Brain microvascular endothelial cell (primary cell): ENCODE data around the gene NFIL3.

Experiments
- DNase-seq: peaks from one replicate; pipeline ENCODE4 v3.0.0-alpha.2; 2020
- H3K27ac ChIP-seq: fragments of 250-450 bp; sonication (Bioruptor Pico); 2 replicates; pipeline ENCODE4 v1.5.1; 2020; ENCODE audit warnings: mild to moderate bottlenecking, moderate library complexity
- H3K27me3 ChIP-seq: fragments of 250-450 bp; sonication (Bioruptor Pico); replicated peaks from 2 replicates; pipeline ENCODE4 v1.5.1; 2020; ENCODE audit warnings: mild to moderate bottlenecking
- H3K36me3 ChIP-seq: fragments of 250-450 bp; sonication (Bioruptor Pico); replicated peaks from 2 replicates; pipeline ENCODE4 v1.5.1; 2020; ENCODE audit warnings: mild to moderate bottlenecking
- H3K4me3 ChIP-seq: 2 replicates; pipeline ENCODE4 v1.5.1; 2011; ENCODE audit warnings: low read depth, mild to moderate bottlenecking, control low read depth, low read length, moderate library complexity
- CTCF ChIP-seq: IDR thresholded peaks from 2 replicates; pipeline ENCODE4 v1.5.1; 2011; ENCODE audit warnings: low read depth, mild to moderate bottlenecking, moderate library complexity, low read length, control low read depth, inconsistent platforms; ENCODE audit errors: missing control alignments
- in situ Hi-C: cut with HindIII; loops from 2 replicates; pipeline ENCODE4 v1.10.0; 2017; ENCODE audit warnings: low sequenced_read_pairs, low pct_ligation_motif_present

The NFIL3 gene

GRCh38 chr9:91419222-91420191, 4.1 kb downstream of the NFIL3 start:
- in situ Hi-C loops: no loop called here
- H3K4me3 ChIP-seq: peak overlapping the region; percentile 15
- no peaks in the 10 kb centered on the region for H3K36me3 ChIP-seq
- TF ChIP-seq CTCF: no peak
- H3K27ac ChIP-seq: peak overlapping the region; percentile 97
- peak; percentile 94 for DNase-seq
- H3K27me3 ChIP-seq: no peaks in the 10 kb centered on the region

- DNase-seq: no peak
- Histone ChIP-seq H3K36me3 (no peaks in the 10 kb centered on the region), H3K4me3 (no peak overlapping the region), H3K27me3 (no peaks in the 10 kb centered on the region), H3K27ac (peak overlapping the region; percentile 2)
- in situ Hi-C loops: no loop called here
- no peak for TF ChIP-seq CTCF
Observed at GRCh38 chr9:91418215-91418610, 5.4 kb downstream of the NFIL3 start.

GRCh38 chr9:91417602-91418214, 5.9 kb downstream of the NFIL3 start:
- H3K27ac ChIP-seq: peak overlapping the region; percentile 2
- no peak for TF ChIP-seq CTCF
- H3K4me3 ChIP-seq: no peak overlapping the region
- no peaks in the 10 kb centered on the region for H3K27me3 ChIP-seq
- H3K36me3 ChIP-seq: no peaks in the 10 kb centered on the region
- in situ Hi-C loops: no loop called here
- no peak for DNase-seq

GRCh38 chr9:91416096-91416712, 7.4 kb downstream of the NFIL3 start:
- no peak for DNase-seq

GRCh38 chr9:91415290-91415689, 8.3 kb downstream of the NFIL3 start:
- Histone ChIP-seq H3K27me3 (no peaks in the 10 kb centered on the region), H3K36me3 (no peaks in the 10 kb centered on the region), H3K27ac (no peak overlapping the region), H3K4me3 (no peak overlapping the region)
- no peak for TF ChIP-seq CTCF
- no peak for DNase-seq
- in situ Hi-C loops: no loop called here

More at GRCh38 chr9:91416096-91416712, 7.4 kb downstream of the NFIL3 start:
- no peaks in the 10 kb centered on the region for H3K27me3 ChIP-seq
- in situ Hi-C loops: no loop called here
- no peak overlapping the region for H3K4me3 ChIP-seq
- H3K36me3 ChIP-seq: no peaks in the 10 kb centered on the region
- no peak for TF ChIP-seq CTCF
- H3K27ac ChIP-seq: peak overlapping the region; percentile 14
